Stimulated activated naive CD8-positive, alpha-beta T cell treated with anti-CD3 and anti-CD28 coated beads, Interleukin-15, Interleukin-2, amounts not matched to agents 100 ng/mL and 50 ng/mL, for 24 hours (primary cell): Measurements from ENCODE around the gene KCNG2.

ENCODE experiments used
- H3K27ac Mint-ChIP-seq: one replicate; pipeline ENCODE4 v1.8.0; 2021; ENCODE audit warnings: mild to moderate bottlenecking, mixed read lengths
- H3K27me3 Mint-ChIP-seq: one replicate; pipeline ENCODE4 v1.8.0; 2021; ENCODE audit warnings: mixed read lengths
- H3K36me3 Mint-ChIP-seq: one replicate; pipeline ENCODE4 v1.8.0; 2021; ENCODE audit warnings: low read depth, mixed read lengths
- H3K4me1 Mint-ChIP-seq: one replicate; pipeline ENCODE4 v1.8.0; 2021; ENCODE audit warnings: low read depth, mixed read lengths
- H3K4me3 Mint-ChIP-seq: one replicate; pipeline ENCODE4 v1.8.0; 2021; ENCODE audit warnings: mild to moderate bottlenecking, mixed read lengths
- H3K9me3 Mint-ChIP-seq: one replicate; pipeline ENCODE4 v1.8.0; 2021; ENCODE audit warnings: mixed read lengths

Gene KCNG2

GRCh38 chr18:79775441-79776221 lies 22.1 kb upstream of the KCNG2 start:
- H3K36me3 Mint-ChIP-seq: no peaks in the 10 kb centered on the region
- no peaks in the 10 kb centered on the region for H3K9me3 Mint-ChIP-seq
- H3K27me3 Mint-ChIP-seq: peaks cover 9% of the 10 kb centered on the region
- no peak overlapping the region for H3K27ac Mint-ChIP-seq
- H3K4me3 Mint-ChIP-seq: no peak overlapping the region
- no peaks in the 10 kb centered on the region for H3K4me1 Mint-ChIP-seq

DNA sequence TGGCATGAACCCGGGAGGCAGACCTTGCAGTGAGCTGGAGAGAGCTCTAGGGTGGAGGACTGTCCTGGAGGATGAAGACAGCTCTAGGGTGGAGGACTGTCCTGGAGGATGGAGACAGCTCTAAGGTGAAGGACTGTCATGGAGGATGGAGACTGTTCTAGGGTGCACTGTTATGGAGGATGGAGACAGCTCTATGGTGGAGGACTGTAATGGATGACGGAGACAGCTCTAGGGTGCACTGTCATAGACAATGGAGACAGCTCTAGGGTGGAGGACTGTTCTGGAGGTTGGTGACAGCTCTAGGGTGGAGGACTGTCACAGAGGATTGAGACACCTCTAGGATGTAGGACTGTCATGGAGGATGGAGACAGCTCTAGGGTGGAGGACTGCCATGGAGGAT lies 21.1 kb upstream of the KCNG2 start:
- Mint-ChIP-seq H3K27me3 (peaks cover 9% of the 10 kb centered on the region), H3K4me1 (no peaks in the 10 kb centered on the region)

DNA sequence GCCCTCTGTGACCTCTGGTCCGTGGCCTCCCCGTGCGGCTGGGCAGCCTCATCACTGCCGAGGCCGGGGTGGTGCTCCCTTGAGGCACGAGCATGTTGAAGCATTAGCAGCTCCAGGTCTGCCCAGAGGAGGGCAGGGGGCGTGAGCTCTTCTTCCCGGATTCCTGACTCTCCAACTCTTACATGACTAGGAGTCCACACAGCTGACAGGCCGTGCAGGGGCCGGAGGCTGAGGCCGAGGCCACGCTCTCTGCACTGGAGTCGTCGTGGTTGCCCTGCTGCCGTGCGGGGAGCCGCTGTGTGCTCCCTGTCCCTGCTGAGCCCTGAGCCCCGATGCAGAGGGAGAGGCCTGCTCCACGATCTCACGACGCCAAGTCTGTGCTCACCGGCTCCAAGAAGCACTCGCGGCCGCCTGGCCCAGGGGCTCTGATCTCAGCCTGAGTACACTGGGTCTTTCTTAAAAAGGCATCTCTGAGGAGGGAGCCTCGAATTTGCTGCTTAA lies 19.4 kb upstream of the KCNG2 start:
- Mint-ChIP-seq H3K9me3 (no peaks in the 10 kb centered on the region), H3K4me3 (no peak overlapping the region)

More for the DNA sequence above, 21.1 kb upstream of the KCNG2 start:
- Mint-ChIP-seq H3K9me3 (no peaks in the 10 kb centered on the region), H3K27ac (no peak overlapping the region), H3K4me3 (no peak overlapping the region), H3K36me3 (no peaks in the 10 kb centered on the region)

GRCh38 chr18:79779021-79779699 lies 18.6 kb upstream of the KCNG2 start:
- H3K4me3 Mint-ChIP-seq: no peak overlapping the region
- no peaks in the 10 kb centered on the region for H3K9me3 Mint-ChIP-seq
- peaks cover 9% of the 10 kb centered on the region for H3K27me3 Mint-ChIP-seq
- no peak overlapping the region for H3K27ac Mint-ChIP-seq
- H3K4me1 Mint-ChIP-seq: no peaks in the 10 kb centered on the region
- no peaks in the 10 kb centered on the region for H3K36me3 Mint-ChIP-seq

More for the DNA sequence above, 19.4 kb upstream of the KCNG2 start:
- peaks cover 7% of the 10 kb centered on the region for H3K27me3 Mint-ChIP-seq
- H3K4me1 Mint-ChIP-seq: no peaks in the 10 kb centered on the region
- H3K27ac Mint-ChIP-seq: no peak overlapping the region
- no peaks in the 10 kb centered on the region for H3K36me3 Mint-ChIP-seq

GRCh38 chr18:79779700-79780190 lies 18.0 kb upstream of the KCNG2 start:
- no peaks in the 10 kb centered on the region for H3K9me3 Mint-ChIP-seq
- H3K27me3 Mint-ChIP-seq: peaks cover 12% of the 10 kb centered on the region
- H3K27ac Mint-ChIP-seq: no peak overlapping the region
- H3K4me1 Mint-ChIP-seq: no peaks in the 10 kb centered on the region
- H3K36me3 Mint-ChIP-seq: no peaks in the 10 kb centered on the region
- H3K4me3 Mint-ChIP-seq: no peak overlapping the region

DNA sequence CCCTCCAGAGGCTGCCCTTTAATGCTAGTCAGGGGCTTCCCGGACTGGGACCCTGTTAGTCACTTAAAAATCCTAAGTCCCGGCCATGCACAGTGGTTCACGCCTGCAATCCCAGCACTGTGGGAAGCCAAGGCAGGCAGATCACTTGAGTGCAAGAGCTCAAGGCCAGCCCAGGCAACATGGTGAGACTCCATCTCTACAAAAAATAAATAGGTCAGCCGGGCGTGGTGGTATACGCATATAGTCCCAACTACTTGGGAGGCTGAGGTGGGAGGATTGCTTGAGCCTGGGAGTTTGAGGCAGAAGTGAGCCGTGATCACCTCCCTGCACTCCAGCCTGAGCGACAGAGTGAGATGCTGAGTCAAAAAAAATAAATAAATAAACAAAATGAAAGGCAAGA lies 17.2 kb upstream of the KCNG2 start:
- H3K27me3 Mint-ChIP-seq: peaks cover 14% of the 10 kb centered on the region
- no peaks in the 10 kb centered on the region for H3K9me3 Mint-ChIP-seq
- no peak overlapping the region for H3K27ac Mint-ChIP-seq
- H3K36me3 Mint-ChIP-seq: no peaks in the 10 kb centered on the region
- H3K4me3 Mint-ChIP-seq: no peak overlapping the region
- H3K4me1 Mint-ChIP-seq: no peaks in the 10 kb centered on the region

DNA sequence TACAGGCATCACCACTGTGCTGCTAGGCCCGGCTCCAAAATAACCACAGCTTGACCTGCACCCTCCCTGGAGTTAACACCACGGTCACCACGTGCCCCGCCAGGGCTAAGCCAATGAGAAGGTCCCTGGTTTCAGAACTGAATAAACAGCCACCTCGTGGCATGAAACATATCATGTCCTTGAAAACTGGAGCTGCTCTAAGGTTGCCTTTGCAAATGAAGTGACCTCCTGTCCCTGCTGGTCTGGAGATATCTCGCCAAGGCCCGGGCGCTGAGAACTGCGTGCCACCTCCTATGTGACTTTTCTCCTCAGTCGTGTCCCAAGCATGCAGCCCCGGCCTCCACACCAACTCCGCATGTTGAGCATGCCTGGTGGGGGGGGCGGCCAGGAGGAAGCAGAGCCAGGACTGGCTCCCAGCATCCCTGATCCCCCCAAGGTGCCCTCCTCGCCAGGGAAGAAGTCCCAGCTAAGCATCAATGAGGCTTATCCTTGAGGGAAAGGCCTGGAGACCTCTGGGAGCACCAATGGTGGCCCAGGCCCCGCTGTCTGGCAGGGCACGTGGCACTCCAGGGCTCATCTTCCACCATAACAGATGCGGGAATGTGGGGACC lies 16.3 kb upstream of the KCNG2 start:
- H3K27me3 Mint-ChIP-seq: peaks cover 20% of the 10 kb centered on the region
- no peak overlapping the region for H3K27ac Mint-ChIP-seq

DNA sequence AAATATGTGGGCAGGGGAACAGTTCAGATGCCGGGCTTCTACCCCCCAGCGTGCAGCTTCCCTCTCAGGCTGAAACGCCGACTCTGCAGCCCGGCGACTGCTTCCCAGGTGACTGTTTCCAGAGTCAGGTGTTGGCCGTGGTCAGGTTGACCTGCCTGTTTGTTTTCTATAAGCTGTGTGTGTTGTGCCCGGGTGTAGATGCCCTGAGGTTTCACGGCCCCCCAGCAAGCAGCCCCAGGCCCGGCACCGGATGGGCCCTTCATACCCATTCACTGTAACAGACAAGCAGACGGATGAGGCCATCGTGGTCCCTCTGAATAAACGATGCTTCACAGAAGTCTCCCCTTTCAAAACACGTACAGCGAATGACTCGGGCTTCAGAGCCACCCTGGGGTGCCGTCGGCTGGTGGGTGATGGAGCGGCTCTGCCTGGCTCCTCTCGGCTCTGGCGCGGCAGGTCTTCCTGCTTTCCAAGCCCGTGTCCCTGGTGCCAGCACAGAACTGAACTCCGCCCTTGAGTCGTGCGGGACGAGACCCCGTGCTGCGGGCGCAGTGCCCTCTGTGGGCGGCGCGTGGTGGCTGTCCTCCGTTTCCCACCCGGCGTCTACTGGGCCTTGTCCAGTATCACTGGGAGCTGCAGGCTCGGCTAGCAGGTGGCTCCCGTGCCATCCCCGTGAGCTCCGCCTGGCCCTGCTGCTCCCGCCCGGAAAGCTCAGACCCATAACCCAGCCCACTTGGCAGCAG lies 15.0 kb upstream of the KCNG2 start:
- no peaks in the 10 kb centered on the region for H3K4me1 Mint-ChIP-seq
- no peaks in the 10 kb centered on the region for H3K36me3 Mint-ChIP-seq
- peaks cover 30% of the 10 kb centered on the region for H3K27me3 Mint-ChIP-seq
- H3K4me3 Mint-ChIP-seq: no peak overlapping the region
- no peak overlapping the region for H3K27ac Mint-ChIP-seq
- H3K9me3 Mint-ChIP-seq: no peaks in the 10 kb centered on the region

More for the DNA sequence above, 16.3 kb upstream of the KCNG2 start:
- Mint-ChIP-seq H3K4me1 (no peaks in the 10 kb centered on the region), H3K9me3 (no peaks in the 10 kb centered on the region), H3K4me3 (no peak overlapping the region), H3K36me3 (no peaks in the 10 kb centered on the region)

DNA sequence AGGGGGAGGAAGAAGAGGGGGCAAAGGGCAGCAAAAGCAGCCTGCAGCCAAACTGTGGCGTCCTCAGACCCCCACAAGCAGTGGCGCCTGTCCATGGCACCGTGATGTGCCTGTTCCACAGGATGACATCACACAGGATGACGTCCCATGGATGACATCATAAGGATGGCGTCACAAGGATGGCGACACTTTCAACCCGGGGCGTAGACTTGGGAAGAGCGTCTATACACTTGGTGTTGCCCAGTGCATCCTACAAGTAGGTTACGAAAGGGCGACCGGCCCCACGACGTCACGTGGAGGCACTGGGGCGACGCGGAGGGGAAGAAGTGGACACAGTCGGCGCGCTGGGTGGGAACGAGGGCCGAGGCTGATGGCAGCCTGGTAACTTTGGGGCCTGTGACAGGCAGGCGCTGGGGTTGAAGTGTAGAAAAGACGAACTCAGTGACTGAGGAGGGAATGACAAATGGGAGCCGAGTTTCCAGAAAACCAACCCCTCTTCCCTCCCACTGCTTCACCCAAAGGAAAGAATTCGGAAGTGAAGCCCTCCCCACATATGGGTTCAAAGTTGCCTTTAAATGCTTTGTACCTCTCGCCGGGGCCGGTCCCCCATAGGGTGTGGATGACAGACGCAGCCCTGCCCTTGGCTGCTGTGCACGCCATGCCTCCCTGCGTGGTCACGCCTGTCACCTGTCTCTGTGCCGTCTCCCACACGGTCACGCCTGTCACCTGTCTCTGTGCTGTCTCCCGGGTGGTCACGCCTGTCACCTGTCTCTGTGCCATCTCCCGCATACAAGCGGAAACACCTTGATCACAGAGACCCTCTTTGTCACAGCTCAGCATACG lies 13.4 kb upstream of the KCNG2 start:
- H3K9me3 Mint-ChIP-seq: no peaks in the 10 kb centered on the region
- H3K4me3 Mint-ChIP-seq: no peak overlapping the region
- peaks cover 34% of the 10 kb centered on the region for H3K27me3 Mint-ChIP-seq
- H3K4me1 Mint-ChIP-seq: no peaks in the 10 kb centered on the region
- no peak overlapping the region for H3K27ac Mint-ChIP-seq
- H3K36me3 Mint-ChIP-seq: no peaks in the 10 kb centered on the region

DNA sequence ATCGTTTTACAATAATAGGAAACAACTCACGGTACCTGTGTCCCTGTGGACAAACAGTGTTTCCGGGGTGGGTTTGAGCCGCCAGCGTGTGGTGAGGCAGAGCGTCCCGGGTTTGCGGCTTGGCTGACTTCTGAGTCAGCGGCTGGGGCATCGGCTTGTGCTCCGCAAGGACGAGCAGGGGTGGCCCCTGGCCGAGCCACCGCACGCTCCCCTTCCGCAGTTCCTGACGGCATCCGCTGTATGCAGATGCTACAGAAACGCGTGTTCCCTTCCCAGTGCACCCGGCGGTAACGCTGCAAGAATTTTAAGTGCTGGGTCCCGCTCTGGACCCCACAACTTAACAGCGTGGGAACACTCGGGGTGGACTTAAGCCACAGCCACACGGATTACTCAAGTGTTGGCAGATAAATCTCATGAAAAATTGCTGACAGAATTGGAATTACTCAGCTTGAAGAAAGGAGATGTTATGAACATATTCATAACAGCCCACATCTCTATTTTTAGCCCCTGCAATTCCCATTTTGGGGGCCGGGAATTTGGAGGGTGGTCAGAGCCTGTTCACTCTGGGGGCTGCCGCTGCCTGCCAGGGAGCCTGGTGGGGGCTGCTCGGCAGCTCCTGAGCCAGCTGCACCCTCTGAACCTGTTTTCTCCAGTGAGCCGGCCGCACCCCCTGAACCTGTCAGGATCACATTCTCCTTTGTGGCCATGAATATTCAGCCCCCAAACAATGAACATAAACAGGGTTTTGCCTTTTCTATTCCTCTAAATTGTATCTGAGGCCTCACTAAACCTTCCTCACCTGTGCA lies 12.6 kb upstream of the KCNG2 start:
- H3K36me3 Mint-ChIP-seq: no peaks in the 10 kb centered on the region
- no peaks in the 10 kb centered on the region for H3K4me1 Mint-ChIP-seq
- H3K27me3 Mint-ChIP-seq: peaks cover 37% of the 10 kb centered on the region
- no peak overlapping the region for H3K27ac Mint-ChIP-seq
- no peak overlapping the region for H3K4me3 Mint-ChIP-seq
- no peaks in the 10 kb centered on the region for H3K9me3 Mint-ChIP-seq

GRCh38 chr18:79785831-79786230 lies 11.9 kb upstream of the KCNG2 start:
- Mint-ChIP-seq H3K4me1 (no peaks in the 10 kb centered on the region), H3K36me3 (no peaks in the 10 kb centered on the region), H3K27me3 (peaks cover 44% of the 10 kb centered on the region), H3K4me3 (no peak overlapping the region), H3K27ac (no peak overlapping the region), H3K9me3 (no peaks in the 10 kb centered on the region)

- no peak overlapping the region for H3K4me3 Mint-ChIP-seq
- no peaks in the 10 kb centered on the region for H3K9me3 Mint-ChIP-seq
- peaks cover 49% of the 10 kb centered on the region for H3K27me3 Mint-ChIP-seq
- H3K36me3 Mint-ChIP-seq: no peaks in the 10 kb centered on the region
- H3K27ac Mint-ChIP-seq: no peak overlapping the region
- H3K4me1 Mint-ChIP-seq: peaks cover 3% of the 10 kb centered on the region
Observed at GRCh38 chr18:79786304-79786703, 11.4 kb upstream of the KCNG2 start.

DNA sequence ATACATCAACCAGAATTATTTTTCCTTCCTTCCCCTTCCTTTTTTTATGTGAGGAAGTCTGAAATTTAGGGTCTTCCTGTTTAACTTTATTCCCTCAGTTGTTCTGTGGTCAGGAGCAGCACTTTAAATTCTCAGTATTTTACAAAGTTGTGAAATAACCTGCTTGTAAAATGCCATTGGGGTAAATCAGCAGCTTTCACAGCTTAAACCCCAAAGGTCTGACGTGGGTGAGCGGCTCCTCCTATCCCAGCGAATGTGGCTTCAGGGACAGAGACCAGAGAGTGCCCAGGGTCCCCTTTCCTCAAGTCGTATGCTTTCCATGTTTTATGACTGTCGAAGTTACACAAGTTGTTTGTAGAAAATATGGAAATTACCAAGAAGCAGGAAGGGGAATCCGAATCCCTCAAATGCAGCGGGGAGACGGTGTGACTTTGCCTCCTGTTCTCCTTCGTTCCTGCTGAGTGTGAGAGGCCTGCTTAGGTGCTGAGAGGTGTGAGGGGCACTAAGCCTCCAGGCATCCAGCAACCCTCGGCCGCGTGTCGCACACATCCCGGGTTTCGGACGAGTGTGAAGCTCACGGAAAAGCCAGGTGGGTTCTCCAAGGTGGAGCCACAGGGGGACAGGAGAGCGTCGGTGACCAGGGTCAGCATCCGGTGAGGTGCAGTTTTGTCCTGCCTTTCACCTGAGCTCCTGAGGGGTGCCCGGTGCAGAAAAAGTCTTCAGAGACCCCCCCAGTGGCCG lies 10.8 kb upstream of the KCNG2 start:
- no peak overlapping the region for H3K4me3 Mint-ChIP-seq
- H3K4me1 Mint-ChIP-seq: peaks cover 10% of the 10 kb centered on the region
- H3K27me3 Mint-ChIP-seq: peaks cover 55% of the 10 kb centered on the region
- H3K36me3 Mint-ChIP-seq: no peaks in the 10 kb centered on the region
- no peaks in the 10 kb centered on the region for H3K9me3 Mint-ChIP-seq
- H3K27ac Mint-ChIP-seq: no peak overlapping the region
